K562 (cell line): Measurements from ENCODE around the gene DCAKD. TPM values are rescaled to one million over a fixed set of nuclear protein-coding genes. Genes with fewer than 3 reads are reported as not detected.
A peak's percentile ranks its signal among the peaks of the same experiment; 100 is the strongest.

Experiments used
- ESRRA ChIP-seq: fragments of 450-650 bp; IDR thresholded peaks from 2 replicates; pipeline ENCODE4 v1.6.1; 2014; ENCODE audit warnings: low read depth, mild to moderate bottlenecking, moderate library complexity, borderline replicate concordance
- GMEB1 ChIP-seq: fragments of 250-450 bp; sonication (Bioruptor Pico); IDR thresholded peaks from 2 replicates; pipeline ENCODE4 v1.4.0; 2020; ENCODE audit warnings: mild to moderate bottlenecking
- NONO ChIP-seq, 2 experiments: fragments of 200-400 bp in 1 of 2; fragments of 450-650 bp in 1 of 2; formaldehyde crosslinking in 1 of 2; IDR thresholded peaks; 2 replicates each; pipeline ENCODE4 v1.6.1; 2017; ENCODE audit warnings: low read depth in 2 of 2, mild to moderate bottlenecking in 2 of 2, moderate library complexity in 2 of 2, low read length in 1 of 2
- POLR2A ChIP-seq: fragments of 450-650 bp; conservative IDR thresholded peaks from 2 replicates; pipeline ENCODE4 v1.6.1; 2016
- SAP30 ChIP-seq: fragments of 200-600 bp; sonication (generic); IDR thresholded peaks from 2 replicates; pipeline ENCODE4 v1.6.1; 2012; ENCODE audit warnings: borderline replicate concordance, low read depth, mild to moderate bottlenecking, moderate library complexity, low read length, control low read depth, inconsistent platforms; ENCODE audit not compliant: insufficient read depth, poor library complexity, severe bottlenecking
- SMAD4 ChIP-seq: fragments of 250-450 bp; sonication (Bioruptor Pico); conservative IDR thresholded peaks from 2 replicates; pipeline ENCODE4 v1.8.0; 2021; ENCODE audit warnings: inconsistent platforms, mild to moderate bottlenecking, moderate library complexity
- SNIP1 ChIP-seq: fragments of 450-650 bp; IDR thresholded peaks from 2 replicates; pipeline ENCODE4 v1.7.1; 2017; ENCODE audit warnings: low read depth, mild to moderate bottlenecking
- ZBTB5 ChIP-seq: fragments of 450-650 bp; IDR thresholded peaks from 2 replicates; pipeline ENCODE4 v1.6.1; 2017; ENCODE audit warnings: antibody characterized with exemption
- ZNF589 ChIP-seq: fragments of 200-800 bp; sonication (Bioruptor generic); IDR thresholded peaks from 2 replicates; pipeline ENCODE4 v1.6.1; 2016; ENCODE audit warnings: low read depth, missing genetic modification characterization, missing compliant biosample characterization
- ZNF79 ChIP-seq: fragments of 250-450 bp; sonication (Bioruptor Pico); IDR thresholded peaks from 2 replicates; pipeline ENCODE4 v1.4.0; 2020; ENCODE audit warnings: low read depth, mild to moderate bottlenecking, moderate library complexity
- polyA plus RNA-seq, 8 experiments: library from polyadenylated mRNA; depleted of rRNA in 4 of 8; stranded (reverse) in 5 of 8; unstranded in 3 of 8; fragments of >200 nt; fragmentation: Nextera tagmentation in 2 of 8; fragmentation: Illumina TruSeq in 1 of 8; extraction: Ambion mirVana in 2 of 8; extraction: Trizol in 1 of 8; gene quantifications; 2 replicates each; pipeline versions ENCODE4 v1.2.1 to v1.2.3, GENCODE V29; 2011 to 2014; ENCODE audit warnings: inconsistent platforms in 1 of 8, missing spikeins in 1 of 8
- total RNA-seq, 7 experiments: library from RNA; depleted of rRNA in 6 of 7; stranded (reverse); fragments of >200 nt in 6 of 7; fragmentation: Illumina TruSeq in 2 of 7; extraction: Trizol in 2 of 7; gene quantifications; 2 replicates each; pipeline versions ENCODE4 v1.2.1 to v1.2.3, GENCODE V29; 2011 to 2021; ENCODE audit warnings: low replicate concordance in 1 of 7
- TF ChIP-seq, protein P1 (sequence below): fragments of 450-650 bp; IDR thresholded peaks from 2 replicates; pipeline ENCODE4 v1.6.1; 2016; ENCODE audit warnings: mild to moderate bottlenecking, moderate library complexity

DCAKD gene
- total and polyA plus RNA-seq, 9 of the 15 experiments (the other 6 are each of a cell fraction or from before 2014, with no cell fraction given): 7.9 to 35.5 (median 21.4) TPM

DNA sequence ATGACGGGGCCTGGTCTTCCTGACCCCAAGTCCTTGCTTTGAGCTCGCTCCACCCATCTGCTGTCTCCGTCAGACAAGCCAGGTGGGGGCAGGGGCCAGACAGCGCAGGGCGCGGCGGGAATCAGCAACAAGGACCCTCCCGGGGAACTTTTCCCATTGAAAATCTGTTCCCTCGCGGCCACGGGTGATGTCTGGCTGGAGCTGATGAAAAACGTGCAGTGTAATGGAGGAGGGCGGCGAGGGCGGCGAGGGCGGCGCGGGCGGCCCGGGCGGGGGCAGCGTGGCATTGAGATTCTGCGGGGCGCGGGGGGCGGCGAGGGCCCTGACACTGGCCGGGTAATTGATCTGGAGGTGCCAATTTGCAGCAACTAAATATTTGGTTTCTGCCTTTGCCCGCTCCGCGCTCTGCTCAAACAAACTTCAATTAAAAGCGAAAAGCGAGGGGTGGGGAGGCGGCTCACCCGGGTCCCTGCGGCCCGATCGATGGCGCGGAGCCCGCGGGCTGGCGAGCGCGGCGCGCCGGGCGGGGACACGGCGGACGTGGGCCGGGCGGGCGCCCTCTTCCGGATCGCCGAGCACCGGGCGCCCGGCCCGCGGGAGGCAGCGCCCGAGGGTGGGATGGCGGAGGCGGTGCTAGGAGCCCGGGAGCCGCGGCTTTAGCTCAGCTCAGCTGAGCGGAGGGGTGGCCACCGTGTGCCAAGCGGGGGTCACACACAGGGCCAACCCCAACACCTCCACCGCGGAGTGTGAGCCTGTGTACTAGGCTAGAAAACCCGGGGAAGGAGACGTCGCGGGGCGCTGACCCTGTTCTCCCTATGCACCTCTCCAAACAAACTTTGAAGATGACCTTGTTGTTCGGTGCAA, 32.4 kb downstream of the DCAKD start (continued):
- TF ChIP-seq, protein P1, sequence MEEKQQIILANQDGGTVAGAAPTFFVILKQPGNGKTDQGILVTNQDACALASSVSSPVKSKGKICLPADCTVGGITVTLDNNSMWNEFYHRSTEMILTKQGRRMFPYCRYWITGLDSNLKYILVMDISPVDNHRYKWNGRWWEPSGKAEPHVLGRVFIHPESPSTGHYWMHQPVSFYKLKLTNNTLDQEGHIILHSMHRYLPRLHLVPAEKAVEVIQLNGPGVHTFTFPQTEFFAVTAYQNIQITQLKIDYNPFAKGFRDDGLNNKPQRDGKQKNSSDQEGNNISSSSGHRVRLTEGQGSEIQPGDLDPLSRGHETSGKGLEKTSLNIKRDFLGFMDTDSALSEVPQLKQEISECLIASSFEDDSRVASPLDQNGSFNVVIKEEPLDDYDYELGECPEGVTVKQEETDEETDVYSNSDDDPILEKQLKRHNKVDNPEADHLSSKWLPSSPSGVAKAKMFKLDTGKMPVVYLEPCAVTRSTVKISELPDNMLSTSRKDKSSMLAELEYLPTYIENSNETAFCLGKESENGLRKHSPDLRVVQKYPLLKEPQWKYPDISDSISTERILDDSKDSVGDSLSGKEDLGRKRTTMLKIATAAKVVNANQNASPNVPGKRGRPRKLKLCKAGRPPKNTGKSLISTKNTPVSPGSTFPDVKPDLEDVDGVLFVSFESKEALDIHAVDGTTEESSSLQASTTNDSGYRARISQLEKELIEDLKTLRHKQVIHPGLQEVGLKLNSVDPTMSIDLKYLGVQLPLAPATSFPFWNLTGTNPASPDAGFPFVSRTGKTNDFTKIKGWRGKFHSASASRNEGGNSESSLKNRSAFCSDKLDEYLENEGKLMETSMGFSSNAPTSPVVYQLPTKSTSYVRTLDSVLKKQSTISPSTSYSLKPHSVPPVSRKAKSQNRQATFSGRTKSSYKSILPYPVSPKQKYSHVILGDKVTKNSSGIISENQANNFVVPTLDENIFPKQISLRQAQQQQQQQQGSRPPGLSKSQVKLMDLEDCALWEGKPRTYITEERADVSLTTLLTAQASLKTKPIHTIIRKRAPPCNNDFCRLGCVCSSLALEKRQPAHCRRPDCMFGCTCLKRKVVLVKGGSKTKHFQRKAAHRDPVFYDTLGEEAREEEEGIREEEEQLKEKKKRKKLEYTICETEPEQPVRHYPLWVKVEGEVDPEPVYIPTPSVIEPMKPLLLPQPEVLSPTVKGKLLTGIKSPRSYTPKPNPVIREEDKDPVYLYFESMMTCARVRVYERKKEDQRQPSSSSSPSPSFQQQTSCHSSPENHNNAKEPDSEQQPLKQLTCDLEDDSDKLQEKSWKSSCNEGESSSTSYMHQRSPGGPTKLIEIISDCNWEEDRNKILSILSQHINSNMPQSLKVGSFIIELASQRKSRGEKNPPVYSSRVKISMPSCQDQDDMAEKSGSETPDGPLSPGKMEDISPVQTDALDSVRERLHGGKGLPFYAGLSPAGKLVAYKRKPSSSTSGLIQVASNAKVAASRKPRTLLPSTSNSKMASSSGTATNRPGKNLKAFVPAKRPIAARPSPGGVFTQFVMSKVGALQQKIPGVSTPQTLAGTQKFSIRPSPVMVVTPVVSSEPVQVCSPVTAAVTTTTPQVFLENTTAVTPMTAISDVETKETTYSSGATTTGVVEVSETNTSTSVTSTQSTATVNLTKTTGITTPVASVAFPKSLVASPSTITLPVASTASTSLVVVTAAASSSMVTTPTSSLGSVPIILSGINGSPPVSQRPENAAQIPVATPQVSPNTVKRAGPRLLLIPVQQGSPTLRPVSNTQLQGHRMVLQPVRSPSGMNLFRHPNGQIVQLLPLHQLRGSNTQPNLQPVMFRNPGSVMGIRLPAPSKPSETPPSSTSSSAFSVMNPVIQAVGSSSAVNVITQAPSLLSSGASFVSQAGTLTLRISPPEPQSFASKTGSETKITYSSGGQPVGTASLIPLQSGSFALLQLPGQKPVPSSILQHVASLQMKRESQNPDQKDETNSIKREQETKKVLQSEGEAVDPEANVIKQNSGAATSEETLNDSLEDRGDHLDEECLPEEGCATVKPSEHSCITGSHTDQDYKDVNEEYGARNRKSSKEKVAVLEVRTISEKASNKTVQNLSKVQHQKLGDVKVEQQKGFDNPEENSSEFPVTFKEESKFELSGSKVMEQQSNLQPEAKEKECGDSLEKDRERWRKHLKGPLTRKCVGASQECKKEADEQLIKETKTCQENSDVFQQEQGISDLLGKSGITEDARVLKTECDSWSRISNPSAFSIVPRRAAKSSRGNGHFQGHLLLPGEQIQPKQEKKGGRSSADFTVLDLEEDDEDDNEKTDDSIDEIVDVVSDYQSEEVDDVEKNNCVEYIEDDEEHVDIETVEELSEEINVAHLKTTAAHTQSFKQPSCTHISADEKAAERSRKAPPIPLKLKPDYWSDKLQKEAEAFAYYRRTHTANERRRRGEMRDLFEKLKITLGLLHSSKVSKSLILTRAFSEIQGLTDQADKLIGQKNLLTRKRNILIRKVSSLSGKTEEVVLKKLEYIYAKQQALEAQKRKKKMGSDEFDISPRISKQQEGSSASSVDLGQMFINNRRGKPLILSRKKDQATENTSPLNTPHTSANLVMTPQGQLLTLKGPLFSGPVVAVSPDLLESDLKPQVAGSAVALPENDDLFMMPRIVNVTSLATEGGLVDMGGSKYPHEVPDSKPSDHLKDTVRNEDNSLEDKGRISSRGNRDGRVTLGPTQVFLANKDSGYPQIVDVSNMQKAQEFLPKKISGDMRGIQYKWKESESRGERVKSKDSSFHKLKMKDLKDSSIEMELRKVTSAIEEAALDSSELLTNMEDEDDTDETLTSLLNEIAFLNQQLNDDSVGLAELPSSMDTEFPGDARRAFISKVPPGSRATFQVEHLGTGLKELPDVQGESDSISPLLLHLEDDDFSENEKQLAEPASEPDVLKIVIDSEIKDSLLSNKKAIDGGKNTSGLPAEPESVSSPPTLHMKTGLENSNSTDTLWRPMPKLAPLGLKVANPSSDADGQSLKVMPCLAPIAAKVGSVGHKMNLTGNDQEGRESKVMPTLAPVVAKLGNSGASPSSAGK: peak; percentile 76
- TF ChIP-seq SNIP1 (no peak), NONO (IDR thresholded peaks at IDR 0.05; ENCODE audit: low read depth in 2 of 2, low read length in 1 of 2) (peak in 1 of 2 experiments; percentile 85; a peak in 2 of 4 replicates), SMAD4 (CRISPR knock-in tag) (peak; percentile 70), ZNF589 (CRISPR knock-in tag) (no peak), SAP30 (no peak), POLR2A (peak; percentile 48), ZBTB5 (no peak), ZNF79 (CRISPR knock-in tag) (no peak), ESRRA (0 out of 2 replicates have a peak, but pooled peaks have one; percentile 79), GMEB1 (peak; percentile 68)
